Left ventricle myocardium superior (tissue), 1 donor: Measurements from ENCODE around the gene C10orf67. TPM values are rescaled to one million over a fixed set of nuclear protein-coding genes. Genes with fewer than 3 reads are reported as not detected.

ENCODE experiments used
- ATAC-seq: fragments of 200-7000 bp; cut with Tn5 transposase; one replicate; pipeline ENCODE4 v1.9.1; 2020; ENCODE audit warnings: mild to moderate bottlenecking, moderate library complexity
- DNase-seq: peaks from one replicate; pipeline ENCODE4 v3.0.0-alpha.2; 2020
- intact Hi-C: fragments of 100-400 bp; cut with micrococcal nuclease; formaldehyde crosslinking; loops from one replicate; pipeline ENCODE4 v1.11.0; 2022
- microRNA-seq: library from miRNA; unstranded; fragments of <30 nt; microRNA quantifications from one replicate; pipeline ENCODE4 v1.2.0, GENCODE V29; 2020; ENCODE audit warnings: borderline number of aligned reads
- total RNA-seq: library from RNA; stranded (reverse); fragmentation: NEBNext Ultra II Directional; extraction: Animal tissue kit (Norgen Biotek cat#: 25700); gene quantifications from one replicate; pipeline ENCODE4 v1.2.1, GENCODE V29; 2021
- donor health status: DM: no; HTN: yes; CAD: no; lungs with severe emphysema.

Gene C10orf67
- total RNA-seq, 1 donor from 2014 or later = 0.62 TPM

DNA sequence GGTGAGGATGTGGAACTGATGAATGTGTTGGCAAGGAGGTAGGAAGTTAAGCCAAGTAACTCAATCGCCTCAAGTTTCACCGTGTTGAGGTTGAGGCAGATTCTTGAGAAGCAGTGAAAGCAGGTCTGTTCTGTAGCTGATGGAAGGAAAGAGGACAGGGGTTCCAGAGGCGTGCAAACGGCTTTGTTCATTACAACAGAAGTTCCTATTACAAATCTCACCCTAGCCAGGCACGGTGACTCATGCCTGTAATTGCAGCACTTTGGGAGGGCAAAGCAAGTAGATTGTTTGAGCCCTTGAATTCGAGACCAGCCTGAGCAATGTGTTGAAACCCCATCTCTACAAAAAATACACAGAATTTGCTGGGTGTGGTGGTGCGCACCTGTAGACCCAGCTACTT, 189.4 kb downstream of the C10orf67 start:
- intact Hi-C loops = no loop called here
- no peak for DNase-seq
- no peak for ATAC-seq

Small RNA genes within 50 kb of the gene (microRNA-seq; reads per million reads assigned to microRNA genes)
- gene MIR1254-2 = not detected

Other genes starting within 250 kb of the C10orf67 start
- gene MSRB2, start 249.2 kb downstream of the C10orf67 start, total RNA-seq = 182 TPM
- not detected for gene PTF1A, start 152.5 kb downstream of the C10orf67 start, total RNA-seq
- 14.6 TPM for gene OTUD1, start 94.3 kb upstream of the C10orf67 start, total RNA-seq